MCF 10A (cell line): ENCODE measurements around the gene IL4R. TPM values are rescaled to one million over a fixed set of nuclear protein-coding genes. Genes with fewer than 3 reads are reported as not detected.

Experiments
- BruUV-seq: library from RNA; stranded (reverse); fragments of 400-500 nt; replicated peaks from 2 replicates; lab custom pipeline; 2021; lab: Mats Ljungman, UMichigan
- CTCF ChIA-PET: fragments of 300-600 bp; sonication (Branson Sonifier 250); formaldehyde crosslinking; extraction: SDS; loops from one replicate; lab custom pipeline; 2021; ENCODE audit warnings: antibody characterized with exemption, inconsistent platforms; lab: Yijun Ruan, JAX
- POLR2A ChIA-PET: fragments of 300-600, 350-650 bp; sonication (Branson Sonifier 250); formaldehyde crosslinking; extraction: SDS; loops from one replicate; lab custom pipeline; 2020; ENCODE audit warnings: antibody characterized with exemption, inconsistent platforms; lab: Yijun Ruan, JAX
- DNase-seq: peaks from one replicate; pipeline ENCODE4 v3.0.0-alpha.2; 2018; ENCODE audit not compliant: unreplicated experiment
- H3K27ac Mint-ChIP-seq: one replicate; pipeline ENCODE4 v1.8.0; 2022; ENCODE audit warnings: mild to moderate bottlenecking, low read depth, mixed read lengths; ENCODE audit not compliant: unreplicated experiment
- H3K27me3 Mint-ChIP-seq: one replicate; pipeline ENCODE4 v1.8.0; 2022; ENCODE audit warnings: mixed read lengths; ENCODE audit not compliant: insufficient read depth, unreplicated experiment
- H3K36me3 Mint-ChIP-seq: one replicate; pipeline ENCODE4 v1.8.0; 2022; ENCODE audit warnings: mild to moderate bottlenecking, moderate library complexity, mixed read lengths; ENCODE audit not compliant: insufficient read depth, unreplicated experiment
- H3K4me1 Mint-ChIP-seq: one replicate; pipeline ENCODE4 v1.8.0; 2022; ENCODE audit warnings: mixed read lengths; ENCODE audit not compliant: insufficient read depth, unreplicated experiment
- H3K4me3 Mint-ChIP-seq: one replicate; pipeline ENCODE4 v1.8.0; 2022; ENCODE audit warnings: mild to moderate bottlenecking, moderate library complexity, mixed read lengths; ENCODE audit not compliant: unreplicated experiment
- H3K9me3 Mint-ChIP-seq: one replicate; pipeline ENCODE4 v1.8.0; 2022; ENCODE audit warnings: mixed read lengths; ENCODE audit not compliant: unreplicated experiment
- intact Hi-C: fragments of 100-400 bp; cut with micrococcal nuclease; formaldehyde crosslinking; loops from 2 replicates; pipeline ENCODE4 v1.14.1; 2022
- total RNA-seq: library from RNA; stranded (reverse); gene quantifications from 2 replicates; pipeline ENCODE4 v1.2.3, GENCODE V29; 2022
- TF ChIP-seq, protein P1 (sequence below): fragments of 200-600 bp; IDR thresholded peaks from one replicate; pipeline ENCODE4 v1.8.0; 2022; ENCODE audit warnings: antibody characterized with exemption, mild to moderate bottlenecking; ENCODE audit not compliant: unreplicated experiment

Gene IL4R
- total RNA-seq, 1 experiment from 2014 or later: 51.9 TPM

DNA sequence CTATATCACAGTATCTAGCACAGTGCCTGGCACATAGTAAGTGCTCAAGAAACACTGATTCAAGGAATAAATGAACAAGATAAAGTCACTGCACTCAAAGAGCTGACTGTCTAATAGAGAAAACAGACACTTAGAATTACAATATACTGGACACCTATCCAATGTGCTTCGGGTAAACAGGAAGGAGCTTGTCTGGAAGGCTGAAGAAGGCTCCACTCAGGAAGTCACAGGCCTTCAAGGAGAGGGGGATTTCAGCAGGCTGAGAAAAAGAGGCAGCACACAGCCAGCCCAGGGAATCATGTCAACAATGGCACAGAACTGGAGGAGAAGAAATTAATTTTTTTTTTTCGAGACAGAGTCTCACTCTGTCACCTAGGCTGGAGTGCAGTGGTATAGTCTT lies 9.7 kb upstream of the IL4R start:
- TF ChIP-seq, protein P1, sequence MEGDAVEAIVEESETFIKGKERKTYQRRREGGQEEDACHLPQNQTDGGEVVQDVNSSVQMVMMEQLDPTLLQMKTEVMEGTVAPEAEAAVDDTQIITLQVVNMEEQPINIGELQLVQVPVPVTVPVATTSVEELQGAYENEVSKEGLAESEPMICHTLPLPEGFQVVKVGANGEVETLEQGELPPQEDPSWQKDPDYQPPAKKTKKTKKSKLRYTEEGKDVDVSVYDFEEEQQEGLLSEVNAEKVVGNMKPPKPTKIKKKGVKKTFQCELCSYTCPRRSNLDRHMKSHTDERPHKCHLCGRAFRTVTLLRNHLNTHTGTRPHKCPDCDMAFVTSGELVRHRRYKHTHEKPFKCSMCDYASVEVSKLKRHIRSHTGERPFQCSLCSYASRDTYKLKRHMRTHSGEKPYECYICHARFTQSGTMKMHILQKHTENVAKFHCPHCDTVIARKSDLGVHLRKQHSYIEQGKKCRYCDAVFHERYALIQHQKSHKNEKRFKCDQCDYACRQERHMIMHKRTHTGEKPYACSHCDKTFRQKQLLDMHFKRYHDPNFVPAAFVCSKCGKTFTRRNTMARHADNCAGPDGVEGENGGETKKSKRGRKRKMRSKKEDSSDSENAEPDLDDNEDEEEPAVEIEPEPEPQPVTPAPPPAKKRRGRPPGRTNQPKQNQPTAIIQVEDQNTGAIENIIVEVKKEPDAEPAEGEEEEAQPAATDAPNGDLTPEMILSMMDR: no peak
- H3K4me1 Mint-ChIP-seq: peaks cover 17% of the 10 kb centered on the region
- H3K36me3 Mint-ChIP-seq: no peaks in the 10 kb centered on the region
- BruUV-seq: no TSS peak
- ChIA-PET CTCF (interaction anchor here (0.6 to 1.0 kb wide), 3 partner anchors 63 to 237 kb away, joined by 3 read pairs; partner anchors contain the start of gene C16orf82), POLR2A (no interaction called here)
- no peak overlapping the region for H3K4me3 Mint-ChIP-seq
- H3K27me3 Mint-ChIP-seq: no peaks in the 10 kb centered on the region
- intact Hi-C loops: no loop called here
- H3K27ac Mint-ChIP-seq: no peak overlapping the region
- no peak for DNase-seq
- H3K9me3 Mint-ChIP-seq: peaks cover 14% of the 10 kb centered on the region

GRCh38 chr16:27304881-27305745 lies 8.7 kb upstream of the IL4R start:
- BruUV-seq: no TSS peak
- intact Hi-C loops: no loop called here
- ChIA-PET POLR2A (interaction anchor here (0.7 to 0.9 kb wide), 2 partner anchors 11 to 14 kb away, joined by 3 read pairs; no protein-coding TSS in a partner anchor), CTCF (interaction anchor here (0.6 to 1.2 kb wide), 2 partner anchors 69 to 81 kb away, joined by 3 to 6 read pairs; no protein-coding TSS in a partner anchor)
- H3K4me3 Mint-ChIP-seq: no peak overlapping the region
- H3K4me1 Mint-ChIP-seq: peaks cover 17% of the 10 kb centered on the region
- H3K27ac Mint-ChIP-seq: peak overlapping the region; percentile 27
- no peaks in the 10 kb centered on the region for H3K27me3 Mint-ChIP-seq
- H3K36me3 Mint-ChIP-seq: no peaks in the 10 kb centered on the region
- no peak for DNase-seq
- H3K9me3 Mint-ChIP-seq: peaks cover 14% of the 10 kb centered on the region
- TF ChIP-seq, protein P1: no peak

DNA sequence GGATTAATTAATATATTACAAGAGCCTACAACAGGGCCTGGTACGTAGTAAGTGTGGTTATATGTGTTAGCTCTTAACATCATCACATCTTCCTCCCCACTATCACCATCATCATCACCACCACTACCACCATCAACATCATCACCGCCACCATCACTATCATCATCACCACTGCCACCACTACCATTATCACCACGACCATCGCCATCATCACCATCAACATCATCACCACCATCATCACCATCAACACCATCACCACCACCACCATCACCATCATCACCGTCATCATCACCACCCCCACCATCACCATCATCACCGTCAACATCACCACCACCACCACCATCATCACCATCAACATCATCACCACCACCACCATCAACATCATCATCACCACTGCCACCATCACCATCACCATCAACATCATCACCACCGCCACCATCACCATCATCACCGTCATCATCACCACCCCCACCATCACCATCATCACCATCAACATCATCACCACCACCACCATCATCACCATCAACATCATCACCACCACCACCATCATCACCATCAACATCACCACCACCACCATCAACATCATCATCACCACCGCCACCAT lies 7.8 kb upstream of the IL4R start:
- Mint-ChIP-seq H3K27me3 (no peaks in the 10 kb centered on the region), H3K4me3 (no peak overlapping the region), H3K4me1 (peaks cover 17% of the 10 kb centered on the region), H3K36me3 (no peaks in the 10 kb centered on the region), H3K9me3 (peaks cover 14% of the 10 kb centered on the region), H3K27ac (no peak overlapping the region)
- BruUV-seq: no TSS peak
- TF ChIP-seq, protein P1: no peak
- DNase-seq: no peak
- intact Hi-C loops: no loop called here
- ChIA-PET POLR2A (interaction anchor here (0.7 to 0.9 kb wide), 2 partner anchors 10 to 13 kb away, joined by 3 read pairs; no protein-coding TSS in a partner anchor), CTCF (interaction anchor here (0.6 to 1.2 kb wide), 2 partner anchors 70 to 82 kb away, joined by 3 to 6 read pairs; no protein-coding TSS in a partner anchor)

GRCh38 chr16:27308792-27309191 lies 5.0 kb upstream of the IL4R start:
- H3K9me3 Mint-ChIP-seq: peaks cover 14% of the 10 kb centered on the region
- DNase-seq: no peak
- no peaks in the 10 kb centered on the region for H3K36me3 Mint-ChIP-seq
- no peak overlapping the region for H3K4me3 Mint-ChIP-seq
- intact Hi-C loops: no loop called here
- TF ChIP-seq, protein P1: no peak
- H3K27me3 Mint-ChIP-seq: no peaks in the 10 kb centered on the region
- POLR2A ChIA-PET: interaction anchor here (0.7 to 1.5 kb wide), 2 partner anchors 12 to 23 kb away, joined by 3 to 5 read pairs; no protein-coding TSS in a partner anchor
- CTCF ChIA-PET: interaction anchor here (0.8 kb wide), 1 partner anchor 59 kb away, joined by 3 read pairs; no protein-coding TSS in a partner anchor
- H3K4me1 Mint-ChIP-seq: peaks cover 6% of the 10 kb centered on the region
- no TSS peak for BruUV-seq
- H3K27ac Mint-ChIP-seq: no peak overlapping the region
